ENCODE measurements around the gene TSPAN5. TPM values are rescaled to one million over a fixed set of nuclear protein-coding genes. Genes with fewer than 3 reads are reported as not detected.

TSPAN5 gene
- total and polyA plus RNA-seq, 2 donors, result 4.7 to 10.3 TPM

DNA sequence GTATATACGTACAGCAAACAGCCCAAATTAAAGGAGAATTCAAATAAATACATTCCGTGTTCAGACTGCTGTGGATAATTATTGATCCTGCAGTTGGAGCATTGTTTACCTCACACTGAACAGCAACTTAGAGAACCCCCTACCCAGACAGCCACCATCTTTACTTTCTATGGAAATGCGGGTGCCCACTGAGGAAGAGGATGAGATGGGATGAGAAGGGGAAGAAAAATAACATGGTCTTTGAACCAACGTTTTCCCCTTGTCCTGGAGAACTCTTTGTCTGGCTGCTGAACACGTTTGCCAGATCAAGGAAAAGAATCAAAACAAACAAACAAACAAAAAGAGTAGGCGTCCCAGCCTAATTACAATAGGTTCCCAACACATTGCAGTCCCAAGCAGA is 1.5 kb downstream of the TSPAN5 start:
- Histone ChIP-seq H3K27me3 (ENCODE audit: control insufficient read depth in 2 of 2, insufficient read depth in 1 of 2, low read length in 1 of 2) (peaks cover 0 to 11% of the 10 kb centered on the region in 2 donors), H3K4me1 (ENCODE audit: control insufficient read depth in 2 of 2, insufficient read depth in 2 of 2, low read length in 2 of 2) (peaks cover 9 to 30% of the 10 kb centered on the region in 2 donors), H3K27ac (ENCODE audit: low read depth in 1 of 2, low read length in 1 of 2) (no peak overlapping the region), H3K4me3 (ENCODE audit: low read length in 2 of 2) (peak overlapping the region; percentile 69 to 79), H3K9me3 (ENCODE audit: control insufficient read depth in 2 of 2, insufficient read depth in 1 of 2, low read length in 1 of 2) (no peaks in the 10 kb centered on the region), H3K36me3 (ENCODE audit: control insufficient read depth in 2 of 2, insufficient read depth in 2 of 2, low read length in 1 of 2) (no peaks in the 10 kb centered on the region)
- WGBS, result 62% methylated on average over 6 of the region's 6 CpGs
- no peak for DNase-seq (ENCODE audit: low read depth in 6 of 9, low spot score in 9 of 9)

DNA sequence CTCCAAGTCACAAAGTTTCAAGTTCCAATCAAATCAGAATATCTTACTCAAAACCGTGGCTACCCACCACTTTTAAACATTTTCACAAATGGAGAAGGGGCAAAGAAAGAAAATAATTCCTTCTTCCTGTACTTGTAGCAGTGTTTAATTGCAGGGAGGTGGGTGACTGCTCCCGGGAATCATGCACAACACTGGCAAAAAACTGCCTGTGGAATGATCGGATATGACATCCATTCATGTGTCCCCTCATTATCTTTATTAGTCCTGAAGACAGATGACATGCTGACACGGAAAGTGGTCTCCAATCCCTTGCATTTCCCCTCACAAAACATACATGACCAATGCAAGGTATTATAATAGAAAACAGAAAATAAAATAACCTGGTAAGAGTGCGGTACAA is 2.0 kb downstream of the TSPAN5 start:
- WGBS, result 96% methylated on average over 5 of the region's 5 CpGs
- H3K36me3 ChIP-seq (ENCODE audit: control insufficient read depth in 2 of 2, insufficient read depth in 2 of 2, low read length in 1 of 2), result no peaks in the 10 kb centered on the region
- peaks cover 0 to 11% of the 10 kb centered on the region in 2 donors for H3K27me3 ChIP-seq (ENCODE audit: control insufficient read depth in 2 of 2, insufficient read depth in 1 of 2, low read length in 1 of 2)
- no peaks in the 10 kb centered on the region for H3K9me3 ChIP-seq (ENCODE audit: control insufficient read depth in 2 of 2, insufficient read depth in 1 of 2, low read length in 1 of 2)
- no peak for DNase-seq (ENCODE audit: low read depth in 6 of 9, low spot score in 9 of 9)
- H3K4me1 ChIP-seq (ENCODE audit: control insufficient read depth in 2 of 2, insufficient read depth in 2 of 2, low read length in 2 of 2), result peaks cover 9 to 30% of the 10 kb centered on the region in 2 donors
- no peak overlapping the region for H3K4me3 ChIP-seq (ENCODE audit: low read length in 2 of 2)
- H3K27ac ChIP-seq (ENCODE audit: low read depth in 1 of 2, low read length in 1 of 2), result no peak overlapping the region

DNA sequence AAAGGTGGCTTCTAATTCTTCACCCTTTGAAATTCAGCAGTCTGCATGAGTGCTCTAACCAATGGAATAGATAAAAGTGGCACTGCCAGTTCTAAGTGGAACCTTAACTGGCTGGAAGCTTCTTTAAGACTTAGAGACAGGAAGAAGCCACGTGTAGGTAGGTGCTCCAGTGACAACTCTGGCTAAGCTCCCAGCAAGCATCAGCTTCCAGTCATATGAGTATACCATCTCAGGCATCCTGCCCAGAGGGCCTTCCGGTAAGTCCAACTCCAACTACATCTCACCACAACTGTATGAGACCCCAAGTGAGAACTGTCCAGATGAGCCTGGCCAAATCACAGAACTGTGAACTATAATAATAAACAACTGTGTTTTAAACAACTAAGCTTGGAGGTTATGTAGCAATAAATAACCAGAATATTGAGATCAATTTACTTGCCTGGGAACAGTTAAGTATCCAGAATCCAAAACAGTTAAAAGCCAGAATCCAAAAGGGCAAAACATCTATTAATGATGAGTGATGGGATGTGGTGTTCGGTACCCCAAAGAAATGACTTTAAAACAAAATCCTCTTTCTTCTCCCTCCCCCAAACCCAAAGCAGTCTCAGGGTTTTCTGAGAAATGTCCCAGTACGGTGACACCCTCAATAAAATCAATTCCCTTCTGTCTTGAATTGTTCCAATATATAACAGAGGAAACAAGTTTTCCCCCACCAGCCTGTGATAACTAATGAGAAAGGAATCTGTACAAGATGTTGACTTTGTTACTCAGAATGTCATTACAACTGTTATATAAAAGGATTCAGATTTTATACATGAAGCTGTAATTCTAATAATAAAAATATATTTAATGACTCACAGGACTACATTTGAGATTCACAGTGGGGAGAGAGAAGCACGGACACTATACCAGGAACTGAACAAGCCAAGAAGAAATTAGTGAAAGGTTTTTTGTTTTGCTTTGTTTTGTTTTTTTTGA is 4.2 kb downstream of the TSPAN5 start:
- Histone ChIP-seq H3K4me1 (ENCODE audit: control insufficient read depth in 2 of 2, insufficient read depth in 2 of 2, low read length in 2 of 2) (peaks cover 8 to 26% of the 10 kb centered on the region in 2 donors), H3K4me3 (ENCODE audit: low read length in 2 of 2) (no peak overlapping the region), H3K9me3 (ENCODE audit: control insufficient read depth in 2 of 2, insufficient read depth in 1 of 2, low read length in 1 of 2) (peaks cover 0 to 4% of the 10 kb centered on the region in 2 donors), H3K27me3 (ENCODE audit: control insufficient read depth in 2 of 2, insufficient read depth in 1 of 2, low read length in 1 of 2) (peaks cover 0 to 10% of the 10 kb centered on the region in 2 donors), H3K27ac (ENCODE audit: low read depth in 1 of 2, low read length in 1 of 2) (no peak overlapping the region), H3K36me3 (ENCODE audit: control insufficient read depth in 2 of 2, insufficient read depth in 2 of 2, low read length in 1 of 2) (no peaks in the 10 kb centered on the region)
- peak in 1 of 9 donors; percentile 33 for DNase-seq (ENCODE audit: low read depth in 6 of 9, low spot score in 9 of 9)
- 85% methylated on average over 5 of the region's 5 CpGs for WGBS

DNA sequence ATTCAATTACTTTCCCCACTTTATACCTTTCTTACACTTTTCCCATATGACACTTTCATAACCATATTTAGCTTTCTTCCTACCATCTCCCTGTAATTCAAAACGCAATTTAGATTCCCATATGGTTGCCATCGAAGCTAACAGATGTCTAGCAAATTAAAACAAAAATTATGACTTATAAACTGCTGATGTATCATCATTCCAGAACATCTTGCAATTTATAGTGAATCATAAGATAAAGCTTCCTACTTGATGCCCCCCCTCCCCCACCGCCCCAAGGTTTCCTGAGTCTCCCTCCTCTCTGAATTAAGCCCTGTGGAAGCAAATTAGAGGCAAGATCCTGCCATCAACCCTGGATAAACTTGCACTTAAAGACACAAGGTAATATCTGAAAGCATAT is 5.4 kb downstream of the TSPAN5 start:
- 95% methylated on average over 3 of the region's 3 CpGs for WGBS
- peaks cover 4 to 22% of the 10 kb centered on the region in 2 donors for H3K4me1 ChIP-seq (ENCODE audit: control insufficient read depth in 2 of 2, insufficient read depth in 2 of 2, low read length in 2 of 2)
- H3K27ac ChIP-seq (ENCODE audit: low read depth in 1 of 2, low read length in 1 of 2), result no peak overlapping the region

DNA sequence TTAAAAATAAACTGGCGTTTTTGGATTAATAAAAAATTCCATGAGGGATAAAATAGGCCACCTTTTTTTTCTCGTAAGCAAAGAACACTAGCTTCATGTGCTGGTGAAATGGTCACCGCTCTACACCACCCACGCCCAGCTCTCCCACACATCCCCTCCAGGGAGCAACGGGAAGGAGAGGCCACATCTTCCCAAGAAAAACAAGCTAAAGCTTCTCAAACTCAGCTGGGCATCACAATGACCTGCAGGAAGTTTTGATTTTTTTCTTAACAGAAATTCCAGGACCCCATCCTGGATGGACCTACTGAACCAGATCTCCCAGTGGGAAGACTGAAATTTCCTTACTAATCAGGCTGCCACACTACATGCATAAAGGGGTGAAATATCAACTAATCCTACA is 9.8 kb downstream of the TSPAN5 start:
- DNase-seq (ENCODE audit: low read depth in 6 of 9, low spot score in 9 of 9), result no peak
- no peaks in the 10 kb centered on the region for H3K36me3 ChIP-seq (ENCODE audit: control insufficient read depth in 2 of 2, insufficient read depth in 2 of 2, low read length in 1 of 2)
- H3K4me3 ChIP-seq (ENCODE audit: low read length in 2 of 2), result no peak overlapping the region
- H3K9me3 ChIP-seq (ENCODE audit: control insufficient read depth in 2 of 2, insufficient read depth in 1 of 2, low read length in 1 of 2), result peaks cover 0 to 4% of the 10 kb centered on the region in 2 donors
- 92% methylated on average over 5 of the region's 5 CpGs for WGBS
- peaks cover 8 to 12% of the 10 kb centered on the region in 2 donors for H3K4me1 ChIP-seq (ENCODE audit: control insufficient read depth in 2 of 2, insufficient read depth in 2 of 2, low read length in 2 of 2)
- H3K27me3 ChIP-seq (ENCODE audit: control insufficient read depth in 2 of 2, insufficient read depth in 1 of 2, low read length in 1 of 2), result no peaks in the 10 kb centered on the region
- no peak overlapping the region for H3K27ac ChIP-seq (ENCODE audit: low read depth in 1 of 2, low read length in 1 of 2)

More for the DNA sequence above, 5.4 kb downstream of the TSPAN5 start:
- H3K9me3 ChIP-seq (ENCODE audit: control insufficient read depth in 2 of 2, insufficient read depth in 1 of 2, low read length in 1 of 2), result peaks cover 0 to 4% of the 10 kb centered on the region in 2 donors
- no peak overlapping the region for H3K4me3 ChIP-seq (ENCODE audit: low read length in 2 of 2)
- H3K36me3 ChIP-seq (ENCODE audit: control insufficient read depth in 2 of 2, insufficient read depth in 2 of 2, low read length in 1 of 2), result no peaks in the 10 kb centered on the region
- H3K27me3 ChIP-seq (ENCODE audit: control insufficient read depth in 2 of 2, insufficient read depth in 1 of 2, low read length in 1 of 2), result peaks cover 0 to 4% of the 10 kb centered on the region in 2 donors
- DNase-seq (ENCODE audit: low read depth in 6 of 9, low spot score in 9 of 9), result no peak

DNA sequence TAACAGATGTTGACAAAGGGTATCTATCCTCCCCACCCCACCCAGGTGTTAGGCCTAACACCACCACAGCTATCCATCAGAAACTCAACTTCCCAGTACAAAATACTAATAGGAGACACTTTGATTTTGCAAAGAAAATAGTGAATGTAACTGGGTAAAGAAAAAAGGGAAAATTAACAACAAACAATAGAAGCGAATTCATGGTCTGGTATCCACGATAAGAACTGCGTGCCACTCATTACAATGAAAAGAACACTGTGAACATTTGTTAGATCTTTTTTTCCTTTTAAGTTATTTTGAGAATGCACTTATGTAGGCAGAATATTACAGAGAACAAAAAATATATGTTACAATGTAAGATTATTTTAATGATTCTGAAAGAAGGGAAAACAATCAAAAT is 12.0 kb downstream of the TSPAN5 start:
- Histone ChIP-seq H3K9me3 (ENCODE audit: control insufficient read depth in 2 of 2, insufficient read depth in 1 of 2, low read length in 1 of 2) (peaks cover 0 to 4% of the 10 kb centered on the region in 2 donors), H3K4me1 (ENCODE audit: control insufficient read depth in 2 of 2, insufficient read depth in 2 of 2, low read length in 2 of 2) (peaks cover 12 to 17% of the 10 kb centered on the region in 2 donors), H3K4me3 (ENCODE audit: low read length in 2 of 2) (no peak overlapping the region), H3K36me3 (ENCODE audit: control insufficient read depth in 2 of 2, insufficient read depth in 2 of 2, low read length in 1 of 2) (no peaks in the 10 kb centered on the region), H3K27me3 (ENCODE audit: control insufficient read depth in 2 of 2, insufficient read depth in 1 of 2, low read length in 1 of 2) (no peaks in the 10 kb centered on the region), H3K27ac (ENCODE audit: low read depth in 1 of 2, low read length in 1 of 2) (no peak overlapping the region)
- no peak for DNase-seq (ENCODE audit: low read depth in 6 of 9, low spot score in 9 of 9)
- WGBS, result 95% methylated on average over 3 of the region's 3 CpGs

DNA sequence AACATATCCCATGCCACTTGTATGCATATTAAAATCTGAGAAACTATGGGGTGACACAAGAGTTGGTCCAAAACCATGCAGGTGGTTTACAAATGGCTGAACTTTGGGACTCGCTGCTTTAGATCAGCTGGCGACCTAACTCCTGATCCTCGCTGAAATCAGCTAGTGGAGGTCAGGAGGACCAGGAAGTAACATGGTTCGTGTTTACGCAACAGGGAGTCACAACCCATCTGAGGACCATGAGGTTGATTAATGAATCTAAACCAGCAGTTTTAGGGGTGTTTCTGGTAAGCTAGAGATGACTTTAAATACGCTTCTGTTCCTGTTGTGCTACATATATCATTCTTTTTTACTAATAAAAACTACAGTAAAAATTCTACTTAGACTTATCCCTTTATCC is 12.9 kb downstream of the TSPAN5 start:
- H3K9me3 ChIP-seq (ENCODE audit: control insufficient read depth in 2 of 2, insufficient read depth in 1 of 2, low read length in 1 of 2), result peaks cover 0 to 4% of the 10 kb centered on the region in 2 donors
- 99% methylated on average over 6 of the region's 6 CpGs for WGBS
- no peaks in the 10 kb centered on the region for H3K36me3 ChIP-seq (ENCODE audit: control insufficient read depth in 2 of 2, insufficient read depth in 2 of 2, low read length in 1 of 2)
- H3K27me3 ChIP-seq (ENCODE audit: control insufficient read depth in 2 of 2, insufficient read depth in 1 of 2, low read length in 1 of 2), result no peaks in the 10 kb centered on the region
- peaks cover 12 to 17% of the 10 kb centered on the region in 2 donors for H3K4me1 ChIP-seq (ENCODE audit: control insufficient read depth in 2 of 2, insufficient read depth in 2 of 2, low read length in 2 of 2)
- no peak overlapping the region for H3K4me3 ChIP-seq (ENCODE audit: low read length in 2 of 2)
- no peak overlapping the region for H3K27ac ChIP-seq (ENCODE audit: low read depth in 1 of 2, low read length in 1 of 2)
- DNase-seq (ENCODE audit: low read depth in 6 of 9, low spot score in 9 of 9), result no peak

DNA sequence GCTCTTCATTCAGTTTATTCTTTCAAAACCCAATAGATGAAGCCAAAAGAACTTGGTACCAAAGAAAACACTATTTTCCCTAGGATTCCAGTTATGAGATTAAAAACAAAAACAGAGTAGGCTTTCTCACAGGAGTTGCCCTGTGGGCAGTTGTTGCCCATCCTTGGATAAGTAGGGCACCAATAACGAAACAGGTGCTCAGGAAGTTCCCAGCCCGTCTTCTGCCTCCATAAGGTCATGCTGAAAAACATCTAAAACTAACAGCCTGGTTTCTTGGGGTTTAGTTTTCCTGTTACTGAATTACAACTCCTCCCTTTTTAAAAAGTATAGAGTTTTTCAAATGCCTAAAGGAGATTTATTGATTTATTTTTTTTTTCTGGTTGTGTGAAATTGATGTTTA is 14.7 kb downstream of the TSPAN5 start:
- Histone ChIP-seq H3K27me3 (ENCODE audit: control insufficient read depth in 2 of 2, insufficient read depth in 1 of 2, low read length in 1 of 2) (no peaks in the 10 kb centered on the region), H3K36me3 (ENCODE audit: control insufficient read depth in 2 of 2, insufficient read depth in 2 of 2, low read length in 1 of 2) (no peaks in the 10 kb centered on the region), H3K27ac (ENCODE audit: low read depth in 1 of 2, low read length in 1 of 2) (peak overlapping the region in 1 of 2 donors; percentile 53), H3K4me3 (ENCODE audit: low read length in 2 of 2) (no peak overlapping the region), H3K4me1 (ENCODE audit: control insufficient read depth in 2 of 2, insufficient read depth in 2 of 2, low read length in 2 of 2) (peaks cover 12 to 24% of the 10 kb centered on the region in 2 donors), H3K9me3 (ENCODE audit: control insufficient read depth in 2 of 2, insufficient read depth in 1 of 2, low read length in 1 of 2) (no peaks in the 10 kb centered on the region)
- 4% methylated on average over 2 of the region's 2 CpGs for WGBS
- peak in 2 of 9 donors; percentile 33 to 55 for DNase-seq (ENCODE audit: low read depth in 6 of 9, low spot score in 9 of 9)

DNA sequence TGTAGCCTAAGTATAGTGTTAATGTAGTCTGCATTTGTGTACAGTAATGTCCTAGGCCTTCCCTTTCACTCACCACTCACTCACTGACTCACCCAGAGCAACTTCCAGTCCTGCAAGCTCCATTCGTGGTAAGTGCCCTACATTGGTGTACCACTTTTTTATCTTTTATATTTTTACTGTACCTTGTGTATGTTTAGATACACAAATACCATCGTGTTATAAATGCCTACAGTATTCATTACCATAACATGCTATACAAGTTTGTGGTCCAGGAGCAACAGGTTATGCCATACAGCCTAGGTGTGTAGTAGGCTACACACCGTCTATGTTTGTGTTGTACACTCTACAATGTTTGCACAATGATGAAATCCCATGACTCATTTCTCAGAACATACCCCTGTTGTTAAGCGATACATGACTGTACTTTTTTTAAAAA is 15.4 kb downstream of the TSPAN5 start:
- no peak overlapping the region for H3K4me3 ChIP-seq (ENCODE audit: low read length in 2 of 2)
- no peak overlapping the region for H3K27ac ChIP-seq (ENCODE audit: low read depth in 1 of 2, low read length in 1 of 2)
- no peaks in the 10 kb centered on the region for H3K36me3 ChIP-seq (ENCODE audit: control insufficient read depth in 2 of 2, insufficient read depth in 2 of 2, low read length in 1 of 2)
- WGBS, result 89% methylated on average over 4 of the region's 4 CpGs
- H3K9me3 ChIP-seq (ENCODE audit: control insufficient read depth in 2 of 2, insufficient read depth in 1 of 2, low read length in 1 of 2), result no peaks in the 10 kb centered on the region
- H3K4me1 ChIP-seq (ENCODE audit: control insufficient read depth in 2 of 2, insufficient read depth in 2 of 2, low read length in 2 of 2), result peaks cover 12 to 26% of the 10 kb centered on the region in 2 donors
- no peaks in the 10 kb centered on the region for H3K27me3 ChIP-seq (ENCODE audit: control insufficient read depth in 2 of 2, insufficient read depth in 1 of 2, low read length in 1 of 2)
- DNase-seq (ENCODE audit: low read depth in 6 of 9, low spot score in 9 of 9), result no peak

All from thymus (tissue), 11 donors.